Adipose tissue (tissue), 3 donors: ENCODE measurements around the gene SLC4A5. TPM values are rescaled to one million over a fixed set of nuclear protein-coding genes. Genes with fewer than 3 reads are reported as not detected.
"Not testable (repeated sequence)": the region's sequence is repeated elsewhere in the genome, so short reads cannot be mapped to it uniquely, and the experiment has no call there.

Source experiments
- H3K27ac ChIP-seq: one replicate; pipeline ENCODE4 v1.5.1; 2013; ENCODE audit warnings: low read depth, low read length
- whole genome bisulfite sequencing, 3 donors: extraction: QIAGEN DNeasy Blood & Tissue Kit; methylation state at CpG; one replicate each; pipeline ENCODE4 v1.1.7; 2013; 5-methylcytosine and 5-hydroxymethylcytosine counted together
- polyA plus RNA-seq, 3 donors: library from polyadenylated mRNA; stranded (reverse); fragments of 200-250 nt; gene quantifications; one replicate each; pipeline ENCODE4 v1.2.3, GENCODE V29; 2013
- donor health status: healthy with polysubstance abuse.
- donor health status: Bipolar disorder and iron deficiency.
- donor health status: healthy.

Gene SLC4A5
- polyA plus RNA-seq, 3 donors, result 0.32 to 1.0 (median 0.71) TPM

DNA sequence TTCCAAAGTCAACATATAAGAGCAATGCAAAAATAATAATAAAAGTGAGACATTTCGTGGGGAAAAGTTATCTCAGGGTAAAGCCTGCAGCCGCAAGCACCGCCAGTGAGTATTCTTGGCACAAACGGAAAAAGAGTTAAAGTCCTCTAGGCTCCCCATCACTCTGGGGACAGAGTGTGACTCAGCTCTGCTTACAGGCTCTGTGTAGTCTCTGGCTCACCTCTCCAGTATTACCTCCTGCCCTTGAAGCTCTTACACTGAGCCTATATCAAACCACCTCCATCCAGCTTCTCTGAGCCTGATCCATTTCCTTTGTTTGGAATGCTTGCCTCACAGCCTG, 89.3 kb downstream of the SLC4A5 start:
- WGBS, 3 donors, result 66 to 77% (median 72%) methylated on average over 4 of the region's 4 CpGs
- no peak overlapping the region for H3K27ac ChIP-seq

DNA sequence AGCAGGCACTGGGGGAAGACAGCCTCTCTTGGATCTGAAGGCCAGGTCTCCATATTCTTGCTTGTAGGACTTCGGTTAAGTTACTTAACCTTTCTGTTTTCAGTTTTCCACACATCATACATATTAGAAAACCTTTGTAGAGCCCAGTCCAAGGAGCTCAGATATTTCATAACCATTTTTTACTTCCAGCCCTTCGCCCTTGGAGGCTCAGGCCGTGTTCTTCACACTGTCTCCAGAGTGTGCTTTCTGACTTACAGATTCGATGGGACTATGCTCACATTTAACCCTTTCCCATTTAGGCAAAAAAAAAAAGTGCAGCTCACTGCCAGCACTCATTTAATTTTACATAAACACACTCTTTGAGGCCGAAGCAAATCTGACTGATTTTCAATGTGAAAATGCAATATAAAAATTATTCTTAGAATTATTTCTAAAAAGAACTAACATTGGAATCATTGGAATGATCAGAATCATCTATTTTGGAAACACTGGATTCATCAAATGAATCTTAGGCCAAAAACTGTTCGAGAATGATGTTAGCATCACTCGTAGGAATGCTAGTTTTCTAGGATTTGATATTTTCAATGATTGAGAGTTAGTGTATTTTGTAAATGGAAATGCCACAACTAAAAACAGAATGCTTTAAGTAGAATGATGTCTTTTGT, 89.8 kb downstream of the SLC4A5 start:
- WGBS, 3 donors, result 58 to 68% (median 61%) methylated on average over 7 of the region's 7 CpGs
- H3K27ac ChIP-seq, result no peak overlapping the region

DNA sequence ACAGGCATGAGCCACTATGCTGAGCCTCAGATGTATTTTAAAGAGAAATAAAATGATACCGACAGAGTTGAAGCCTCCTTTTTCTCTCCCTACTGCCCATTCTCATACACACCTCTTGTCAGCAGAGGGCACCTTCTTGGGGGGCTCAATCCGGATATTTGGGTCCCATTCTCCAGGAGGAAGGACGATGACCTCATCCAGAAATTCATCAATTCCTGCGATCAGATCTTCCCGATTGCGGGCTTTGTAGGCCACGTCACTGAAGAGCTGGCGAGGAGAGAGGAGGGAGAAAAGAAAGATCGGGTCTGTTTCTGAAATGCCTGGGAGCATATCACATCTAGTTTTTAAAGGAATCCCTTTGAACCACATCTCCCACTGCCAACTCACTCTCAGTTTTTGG, 90.4 kb downstream of the SLC4A5 start:
- WGBS, 3 donors, result 77 to 82% (median 77%) methylated on average over 9 of the region's 9 CpGs
- H3K27ac ChIP-seq, result no peak overlapping the region

DNA sequence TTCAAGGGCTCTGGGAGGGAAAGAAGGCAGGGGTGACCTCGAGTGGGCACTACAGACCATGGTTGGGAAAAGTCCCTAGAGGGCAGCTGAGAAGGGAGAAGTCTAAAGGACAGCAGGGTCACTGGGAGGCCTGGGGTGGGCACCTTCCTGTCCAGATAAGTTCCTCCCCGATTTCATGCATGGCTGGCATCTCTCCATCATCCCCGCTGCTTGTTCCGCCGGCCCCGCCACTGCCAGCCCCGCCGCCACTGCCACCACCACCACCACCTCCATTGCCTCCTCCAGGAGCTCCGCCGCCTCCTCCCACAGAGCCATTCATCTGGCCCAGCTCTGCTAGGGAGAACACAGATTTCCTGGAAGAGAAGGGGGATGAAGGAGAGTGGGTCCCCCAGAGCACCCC, 91.2 kb downstream of the SLC4A5 start:
- H3K27ac ChIP-seq, result no peak overlapping the region
- whole genome bisulfite sequencing, 3 donors, result 85 to 87% (median 87%) methylated on average over 10 of the region's 10 CpGs

DNA sequence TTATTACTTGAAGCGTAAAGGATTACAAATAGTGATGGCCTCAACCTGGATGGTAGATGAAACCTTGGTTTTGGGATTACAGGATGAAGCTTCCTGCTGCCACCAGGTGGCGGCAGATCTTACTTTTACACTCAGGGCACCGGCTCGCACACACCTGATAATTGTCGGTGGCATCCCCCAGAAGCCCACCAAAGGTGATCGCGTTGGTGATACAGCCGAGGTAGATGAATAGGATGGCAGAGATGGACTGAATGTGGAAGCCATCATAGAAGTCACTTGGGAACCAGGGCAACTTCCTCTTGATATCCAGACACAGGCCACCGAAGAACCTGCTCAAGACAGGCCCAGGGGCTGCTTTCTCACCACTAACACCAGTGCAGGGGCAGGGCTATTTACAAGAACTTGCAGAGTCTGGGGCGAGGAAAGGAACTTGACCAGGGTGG, 93.0 kb downstream of the SLC4A5 start:
- WGBS, 3 donors, result 26 to 43% (median 39%) methylated on average over 10 of the region's 10 CpGs
- no peak overlapping the region for H3K27ac ChIP-seq

DNA sequence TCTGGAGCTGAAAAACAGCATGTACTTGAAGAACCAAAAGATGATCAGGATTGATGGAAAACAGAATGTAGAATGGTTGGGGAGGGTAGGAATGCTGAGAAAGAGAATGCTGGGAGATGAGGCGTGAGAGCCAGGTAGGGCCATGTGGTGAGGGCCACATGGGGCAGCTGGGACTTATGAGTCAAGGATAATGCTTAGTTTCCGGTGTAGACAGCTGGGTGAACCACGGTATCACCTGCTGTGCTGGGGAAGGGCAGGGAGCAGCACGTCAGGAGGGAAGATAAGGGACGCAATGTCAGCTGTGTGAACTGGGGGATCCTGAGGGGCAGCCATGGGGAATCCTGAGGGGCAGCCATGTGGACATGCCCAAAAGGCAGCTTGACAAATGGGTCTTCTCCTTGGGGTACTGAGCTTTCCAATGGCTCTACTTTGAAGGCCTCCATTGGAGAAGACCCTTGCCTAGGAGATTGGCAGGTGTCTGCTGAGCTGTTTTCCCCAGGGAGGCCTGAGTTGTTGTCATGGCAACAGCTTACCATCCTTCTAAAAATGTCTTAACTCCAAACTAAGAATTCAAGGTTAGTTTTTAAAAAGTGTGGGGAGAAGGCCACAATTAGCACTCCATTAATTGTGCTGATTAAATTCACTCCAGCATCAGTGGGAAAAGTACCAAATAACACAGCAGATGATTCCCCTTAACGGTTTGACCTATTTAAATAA, 93.7 kb downstream of the SLC4A5 start:
- no peak overlapping the region for H3K27ac ChIP-seq
- WGBS, 3 donors, result 65 to 82% (median 77%) methylated on average over 6 of the region's 6 CpGs

DNA sequence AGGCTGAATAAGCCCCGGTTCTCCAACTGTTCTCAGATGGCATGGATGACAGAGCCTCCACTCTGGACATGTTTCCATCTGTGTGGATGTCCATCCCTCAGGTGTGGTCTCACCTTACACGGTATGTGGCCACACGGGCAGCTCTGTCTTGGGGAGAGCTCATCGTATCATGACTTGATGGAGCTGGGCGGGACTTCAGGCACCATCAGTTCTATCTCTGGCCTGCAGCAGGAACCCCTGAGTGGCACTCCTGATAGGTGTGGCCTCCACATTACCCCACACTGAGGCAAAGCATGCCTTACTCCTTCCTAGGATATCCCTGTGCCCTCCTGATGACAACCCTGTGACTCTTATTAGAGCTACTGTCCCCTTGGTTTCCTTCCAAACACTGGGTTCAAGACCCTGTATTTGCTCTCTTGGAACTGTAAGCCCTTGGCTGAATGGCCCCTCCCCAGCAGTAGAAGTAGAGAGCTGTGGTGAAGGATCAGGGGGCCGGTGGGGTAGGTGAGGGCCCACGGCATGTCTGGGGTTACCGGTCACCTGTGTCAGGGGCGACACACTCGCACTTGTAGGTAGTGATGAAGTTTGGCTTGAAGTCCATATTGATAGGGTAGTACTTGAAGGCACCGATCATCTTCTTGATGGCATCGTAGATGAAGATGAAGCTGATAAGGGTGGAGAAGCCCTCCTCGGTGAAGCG, 96.6 kb downstream of the SLC4A5 start:
- 91 to 92% (median 91%) methylated on average over 14 of the region's 14 CpGs for WGBS, 3 donors
- no peak overlapping the region for H3K27ac ChIP-seq

DNA sequence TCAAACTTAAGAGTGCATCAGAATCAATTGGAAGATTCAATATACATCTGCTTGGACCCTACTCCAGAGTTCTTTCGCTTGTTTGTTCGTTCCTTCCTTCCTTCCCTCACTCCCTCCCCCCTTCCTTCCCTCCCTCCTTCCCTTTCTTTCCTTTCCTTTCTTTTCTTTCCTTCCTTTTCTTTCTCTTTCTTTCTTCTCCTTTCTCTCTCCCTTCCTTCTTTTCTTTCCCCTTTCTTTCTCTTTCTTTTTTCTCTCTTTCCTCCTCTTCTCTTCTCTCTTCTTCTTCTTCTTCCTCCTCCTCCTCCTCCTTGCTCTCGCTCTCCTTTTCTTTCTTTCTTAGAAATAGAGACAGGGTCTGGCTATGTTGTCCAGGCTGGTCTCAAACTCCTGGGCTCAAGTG, 98.9 kb downstream of the SLC4A5 start:
- H3K27ac ChIP-seq, result no peak overlapping the region
- WGBS, 3 donors, result 75 to 84% (median 82%) methylated on average over 3 of the region's 3 CpGs

DNA sequence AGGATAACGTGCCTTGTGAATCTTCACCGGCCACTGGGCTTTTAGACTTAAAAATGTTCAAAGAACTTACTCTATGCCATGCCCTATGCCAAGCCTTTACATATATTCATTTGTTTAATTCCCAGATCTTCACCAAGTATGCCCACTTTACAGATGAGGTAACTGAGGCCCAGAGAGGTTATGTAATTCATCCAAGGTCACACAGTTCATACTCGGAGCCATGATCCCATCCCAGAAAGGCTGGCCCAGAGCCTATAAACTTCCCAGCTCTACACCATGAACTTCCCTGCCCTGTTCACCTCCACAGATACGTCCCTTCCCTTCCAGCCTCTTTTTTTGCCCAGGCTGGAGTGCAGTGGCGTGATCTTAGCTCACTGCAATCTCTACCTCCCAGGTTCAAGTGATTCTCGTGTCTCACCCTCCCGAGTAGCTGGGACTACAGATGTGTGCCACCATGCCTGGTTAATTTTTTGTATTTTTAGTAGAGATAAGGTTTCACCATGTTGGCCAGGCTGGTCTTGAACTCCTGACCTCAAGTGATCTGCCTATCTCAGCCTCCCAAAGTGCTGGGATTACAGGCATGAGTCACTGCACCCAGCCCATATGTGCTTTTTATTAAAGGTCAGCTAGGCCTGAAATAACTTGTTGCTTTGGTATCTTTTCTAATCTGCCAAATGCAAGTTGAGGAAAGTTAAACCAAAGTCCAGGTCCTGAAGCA, 100.7 kb downstream of the SLC4A5 start:
- WGBS, 3 donors, result 84 to 91% (median 88%) methylated on average over 7 of the region's 7 CpGs

DNA sequence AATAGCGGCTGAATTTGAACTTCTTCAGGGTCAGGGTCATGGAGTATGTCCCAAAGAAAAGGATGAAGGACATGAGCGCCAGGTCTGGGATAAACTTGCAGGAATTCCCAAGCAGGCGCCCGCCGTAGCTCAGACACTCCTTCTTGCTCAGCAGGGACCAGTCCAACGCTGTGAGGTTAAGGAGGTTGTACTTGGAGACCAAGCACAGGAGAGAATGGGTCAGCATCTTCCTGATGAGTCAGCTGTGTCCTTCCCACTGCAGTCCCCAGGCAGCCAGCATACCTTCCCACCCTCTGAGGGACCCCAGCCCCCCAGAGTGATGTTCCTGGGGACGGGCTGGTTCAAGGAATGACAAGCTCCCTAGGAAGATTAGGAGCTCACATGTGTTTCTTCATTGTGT, 103.9 kb downstream of the SLC4A5 start:
- 79 to 87% (median 81%) methylated on average over 7 of the region's 7 CpGs for WGBS, 3 donors

More for the DNA sequence above, 100.7 kb downstream of the SLC4A5 start:
- no peak overlapping the region for H3K27ac ChIP-seq

DNA sequence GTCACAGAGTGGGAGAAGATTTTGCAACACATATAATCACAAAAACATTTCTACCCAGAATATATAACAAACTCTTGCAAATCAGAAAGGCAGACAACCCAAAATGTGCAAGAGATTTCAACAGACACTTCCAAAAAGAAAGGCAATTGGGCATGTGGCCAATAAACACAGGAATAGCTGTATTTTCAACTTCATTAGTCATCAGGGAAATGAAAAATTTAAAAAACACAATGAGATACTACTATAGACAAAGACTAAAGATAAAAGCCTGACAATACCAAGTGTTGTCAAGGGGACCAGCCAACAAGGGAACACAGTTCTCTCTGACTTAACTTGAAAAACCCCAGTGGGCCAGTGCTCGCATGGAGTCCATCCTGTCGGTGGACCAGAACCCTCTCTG, 104.3 kb downstream of the SLC4A5 start:
- 90 to 91% (median 91%) methylated on average over 2 of the region's 2 CpGs for WGBS, 3 donors
- no peak overlapping the region for H3K27ac ChIP-seq

More for the DNA sequence above, 103.9 kb downstream of the SLC4A5 start:
- H3K27ac ChIP-seq, result no peak overlapping the region

DNA sequence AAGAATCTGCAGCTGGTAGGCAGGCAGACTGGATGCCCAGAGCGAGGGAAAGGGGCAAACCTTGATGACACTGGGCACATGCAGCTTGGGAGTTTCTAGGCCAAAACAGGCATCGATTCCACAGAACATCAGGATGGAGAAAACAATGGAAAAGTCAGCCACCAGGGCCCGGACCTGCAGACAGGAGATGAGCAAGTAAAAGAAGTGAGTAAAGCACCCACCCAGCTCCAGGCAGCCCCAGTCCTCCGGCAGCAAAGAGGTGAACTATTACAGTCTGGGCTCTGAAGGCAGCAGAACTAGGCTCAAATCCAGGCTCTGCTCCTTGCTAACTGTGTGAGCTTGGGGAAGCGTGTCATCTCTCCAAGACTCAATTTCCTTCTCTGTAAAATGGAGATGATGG, 108.2 kb downstream of the SLC4A5 start:
- H3K27ac ChIP-seq, result no peak overlapping the region
- WGBS, 3 donors, result 89 to 99% (median 93%) methylated on average over 5 of the region's 5 CpGs

DNA sequence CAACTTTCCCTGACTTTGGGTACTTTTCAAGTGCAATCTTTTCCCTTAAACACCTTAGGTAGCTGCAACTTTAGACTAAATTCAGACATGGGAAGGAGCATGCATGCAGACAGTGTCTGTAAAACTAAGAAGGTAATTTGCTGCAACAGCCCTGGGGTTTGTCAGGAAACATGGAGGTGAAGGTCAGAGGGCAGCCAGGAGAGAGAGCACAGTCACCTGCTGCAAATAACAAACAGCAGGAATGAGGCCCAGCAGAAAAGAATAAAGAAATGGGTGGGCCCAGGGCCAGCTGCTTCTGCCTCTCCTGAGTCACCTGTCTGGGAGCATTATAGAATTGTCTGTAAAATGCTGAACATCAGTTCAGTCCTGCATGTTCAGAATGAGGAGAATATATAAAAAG, 109.6 kb downstream of the SLC4A5 start:
- no peak overlapping the region for H3K27ac ChIP-seq

DNA sequence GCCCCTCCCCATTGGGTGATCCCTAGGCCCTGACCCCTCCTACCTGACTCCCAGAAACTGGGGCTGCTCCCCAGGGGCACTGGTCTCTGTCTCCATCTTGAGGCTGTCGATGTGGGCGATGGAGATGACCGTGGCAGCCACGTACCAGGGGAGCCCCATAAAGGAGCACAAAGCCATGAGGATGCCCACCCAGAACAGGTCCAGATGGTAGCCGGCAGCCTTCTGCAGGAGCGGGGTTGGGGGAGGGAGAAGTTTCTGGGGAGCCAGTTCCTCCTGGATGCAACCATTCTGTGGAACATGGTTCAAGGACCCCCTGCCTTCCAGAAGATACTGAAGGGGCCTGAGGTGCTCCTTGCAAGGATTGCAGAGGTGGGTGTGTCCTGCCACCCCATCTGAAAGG, 110.8 kb downstream of the SLC4A5 start:
- no peak overlapping the region for H3K27ac ChIP-seq
- WGBS, 3 donors, result 95 to 96% (median 96%) methylated on average over 6 of the region's 6 CpGs

DNA sequence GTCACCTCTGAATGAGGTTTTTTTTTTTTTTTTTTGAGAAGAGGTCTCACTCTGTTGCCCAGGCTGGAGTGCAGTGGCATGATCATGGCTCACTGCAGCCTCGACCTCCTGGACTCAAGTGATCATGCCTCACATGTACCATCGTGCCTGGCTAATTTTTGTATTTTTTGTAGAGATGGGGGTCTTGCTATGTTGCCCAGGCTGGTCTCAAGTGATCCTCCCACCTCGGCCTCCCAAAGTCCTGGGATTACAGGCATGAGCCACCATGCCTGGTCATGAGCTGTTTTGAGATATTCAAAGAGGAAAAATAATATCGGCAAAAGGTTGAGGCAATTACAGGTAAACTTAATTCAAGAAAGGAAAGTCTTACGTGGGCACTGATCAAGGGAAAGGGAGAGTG, 113.4 kb downstream of the SLC4A5 start:
- not testable (repeated sequence) for H3K27ac ChIP-seq
- WGBS, 3 donors, result 88 to 97% (median 91%) methylated on average over 5 of the region's 5 CpGs

DNA sequence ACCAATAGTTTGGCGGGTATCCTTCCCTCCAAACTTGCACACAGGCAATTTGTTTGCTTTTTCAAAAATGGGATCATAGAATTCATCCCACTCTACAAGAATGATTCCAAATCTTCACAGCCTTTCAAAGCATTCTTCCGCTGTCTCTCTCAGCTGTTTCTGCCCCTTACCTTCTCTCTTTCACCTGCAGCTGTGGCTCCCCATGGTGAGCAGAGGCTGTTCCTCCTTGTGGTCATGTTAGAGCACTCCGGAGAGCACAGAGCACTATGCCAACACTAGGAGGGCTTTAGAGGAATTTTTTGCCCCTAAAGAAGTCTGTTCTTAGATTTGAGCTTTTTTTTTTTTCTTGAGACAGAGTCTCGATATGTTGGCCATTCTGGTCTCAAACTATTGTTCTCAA, 114.4 kb downstream of the SLC4A5 start:
- 91 to 94% (median 93%) methylated on average over 4 of the region's 4 CpGs for WGBS, 3 donors
- no peak overlapping the region for H3K27ac ChIP-seq

DNA sequence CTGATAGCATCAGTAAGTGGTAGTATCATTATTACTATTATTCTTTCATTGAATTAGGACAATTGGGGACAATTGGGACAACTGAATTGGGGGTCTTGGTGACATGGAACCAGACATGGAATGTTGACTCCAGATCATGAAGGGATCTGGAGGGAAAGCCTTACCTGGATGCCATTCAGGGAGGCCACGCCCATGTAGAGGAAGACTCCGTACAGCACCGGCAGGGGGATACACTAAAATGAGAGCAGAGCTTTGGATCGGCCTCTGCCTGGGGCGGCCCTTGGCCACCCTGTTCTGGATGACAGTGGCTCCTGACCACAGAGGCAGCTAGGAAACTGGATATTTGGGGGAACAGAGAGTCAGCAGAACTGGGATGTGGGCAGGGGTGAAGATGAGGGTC, 115.6 kb downstream of the SLC4A5 start:
- H3K27ac ChIP-seq, result no peak overlapping the region
- 89 to 95% (median 90%) methylated on average over 5 of the region's 5 CpGs for WGBS, 3 donors

DNA sequence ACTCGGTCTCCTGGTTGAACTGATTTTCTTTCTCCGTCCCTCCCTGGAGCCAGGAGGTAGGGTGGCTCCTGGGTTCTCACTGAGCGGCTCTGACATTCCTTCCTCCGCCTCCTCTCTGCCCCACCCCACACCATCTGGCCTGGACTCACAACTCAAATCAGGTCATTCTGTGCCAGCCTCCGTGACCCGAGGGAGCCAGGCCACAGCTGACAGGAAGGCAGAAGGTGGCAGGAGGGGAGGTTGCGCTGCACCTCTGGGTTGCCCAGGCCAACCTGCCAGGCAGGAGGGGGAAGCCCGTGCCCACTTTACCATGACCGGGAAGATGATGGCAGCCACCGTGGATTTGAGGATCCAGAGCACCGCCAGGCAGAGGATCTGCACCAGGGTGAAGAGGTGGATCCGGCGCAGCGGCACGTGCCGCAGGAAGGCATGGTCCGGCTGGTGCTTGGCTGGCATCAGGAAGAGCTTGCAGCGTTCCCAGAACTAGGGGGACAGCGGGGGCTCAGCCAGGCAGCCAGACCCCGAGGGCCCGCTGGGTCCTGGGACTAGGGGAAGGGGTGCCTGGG, 116.5 kb downstream of the SLC4A5 start:
- no peak overlapping the region for H3K27ac ChIP-seq
- 68 to 88% (median 87%) methylated on average over 20 to 21 of the region's 21 CpGs for WGBS, 3 donors
